ENCODE results near the gene BMPR1B.
"Not testable (repeated sequence)": the region's sequence is repeated elsewhere in the genome, so short reads cannot be mapped to it uniquely, and the experiment has no call there.

The BMPR1B gene

GRCh38 chr4:95157596-95157995 lies 399.8 kb downstream of the BMPR1B start:
- DNase-seq, result no peak

DNA sequence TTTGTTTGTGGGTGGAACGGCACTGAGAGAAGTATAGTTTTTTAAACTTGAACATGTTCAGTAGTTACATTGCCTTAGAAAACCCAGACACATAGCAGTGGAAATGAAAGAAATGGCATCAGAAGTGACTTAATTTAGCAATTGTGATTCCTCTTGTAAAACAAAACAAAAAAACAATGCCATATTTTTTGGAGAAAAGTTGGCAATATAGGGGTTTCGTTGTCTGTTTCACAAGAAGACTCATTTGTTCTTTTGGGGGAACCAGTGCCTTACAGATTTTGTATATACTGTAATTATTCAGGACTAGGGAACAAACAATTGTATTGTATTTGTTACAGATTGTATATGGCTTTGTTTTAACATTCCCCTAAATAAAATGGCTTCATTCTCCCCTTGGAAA lies 400.3 kb downstream of the BMPR1B start:
- no peak for DNase-seq

DNA sequence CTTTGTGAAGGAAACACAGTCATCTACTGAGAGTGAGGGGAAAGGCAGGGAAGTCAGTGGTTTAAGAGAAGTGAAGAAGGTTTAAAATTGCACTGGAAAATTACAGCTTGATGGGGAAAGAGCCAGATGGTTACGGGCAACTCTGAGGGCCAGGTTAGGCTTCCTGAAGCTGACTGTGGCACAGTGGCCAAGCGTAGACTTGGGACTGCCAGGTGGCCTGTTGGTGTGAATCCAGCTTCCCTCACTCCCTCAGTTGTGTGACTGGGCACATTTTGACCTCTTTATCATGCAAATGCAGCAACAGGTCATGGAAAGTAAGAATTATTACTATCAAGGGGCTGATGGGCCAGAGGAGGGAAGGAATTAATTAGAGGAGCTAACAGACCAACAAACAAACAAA lies 400.9 kb downstream of the BMPR1B start:
- DNase-seq, result no peak

- no peak for DNase-seq
Observed at GRCh38 chr4:95159384-95159783, 401.6 kb downstream of the BMPR1B start.

- DNase-seq, result no peak
Observed at GRCh38 chr4:95161781-95162469, 404.2 kb downstream of the BMPR1B start.

- DNase-seq, result no peak
Observed at GRCh38 chr4:95162867-95163266, 405.1 kb downstream of the BMPR1B start.

DNA sequence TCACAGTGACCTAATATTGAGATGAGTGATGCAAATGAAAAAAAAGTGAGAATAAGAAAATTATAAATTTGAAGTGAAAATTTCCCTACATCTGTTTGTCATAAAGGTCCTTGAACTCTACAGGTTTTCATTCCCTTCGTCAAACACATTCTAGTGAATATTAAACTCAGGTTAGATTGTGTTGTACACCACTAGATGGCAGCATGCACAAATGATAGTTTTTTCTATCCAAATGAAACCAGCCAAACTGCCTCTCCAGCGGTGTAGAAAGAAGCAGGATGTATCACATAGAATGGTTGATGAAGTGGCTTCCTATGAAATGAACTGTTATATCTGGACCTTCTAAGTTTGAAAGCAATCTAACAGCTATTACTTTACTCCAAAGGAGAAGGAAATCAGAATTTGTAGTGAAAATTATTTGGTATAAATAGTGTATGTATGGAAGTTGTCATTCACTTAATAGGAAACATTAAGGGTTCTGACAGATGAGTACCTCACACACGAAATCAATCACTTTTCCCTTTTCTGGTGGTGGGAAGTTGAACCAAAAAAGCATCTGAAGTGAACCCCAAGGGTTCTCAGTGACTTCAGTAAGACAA lies 408.3 kb downstream of the BMPR1B start:
- DNase-seq, result peak; percentile 31

- DNase-seq, result no peak
Observed at GRCh38 chr4:95167805-95168204, 410.1 kb downstream of the BMPR1B start.

GRCh38 chr4:95170176-95170575 lies 412.4 kb downstream of the BMPR1B start:
- DNase-seq, result no peak

DNA sequence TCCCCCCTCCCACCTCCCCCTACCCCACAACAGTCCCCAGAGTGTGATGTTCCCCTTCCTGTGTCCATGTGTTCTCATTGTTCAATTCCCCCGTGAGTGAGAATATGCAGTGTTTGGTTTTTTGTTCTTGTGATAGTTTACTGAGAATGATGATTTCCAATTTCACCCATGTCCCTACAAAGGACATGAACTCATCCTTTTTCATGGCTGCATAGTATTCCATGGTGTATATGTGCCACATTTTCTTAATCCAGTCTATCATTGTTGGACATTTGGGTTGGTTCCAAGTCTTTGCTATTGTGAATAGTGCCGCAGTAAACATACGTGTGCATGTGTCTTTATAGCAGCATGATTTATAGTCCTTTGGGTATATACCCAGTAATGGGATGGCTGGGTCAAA lies 413.6 kb downstream of the BMPR1B start:
- not testable (repeated sequence) for DNase-seq

DNA sequence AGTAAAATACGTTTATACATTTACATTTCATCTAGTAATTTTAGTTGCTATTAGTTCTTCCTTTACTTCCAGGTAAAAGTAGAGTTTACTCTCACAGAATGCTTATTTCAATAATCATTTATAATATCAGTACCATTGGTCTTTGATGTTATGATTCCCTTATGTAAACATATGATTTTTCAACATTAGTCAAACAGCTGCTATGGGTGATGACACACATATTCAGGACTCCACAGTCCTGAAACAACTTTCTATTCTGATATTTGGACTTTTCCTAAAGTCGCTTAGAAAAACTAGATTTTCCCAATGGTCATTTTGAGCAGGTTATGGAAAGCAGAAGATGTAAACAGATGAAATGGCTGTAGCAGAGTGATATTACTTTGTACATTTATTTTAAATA lies 421.2 kb downstream of the BMPR1B start:
- DNase-seq, result no peak

- no peak for DNase-seq
Observed at GRCh38 chr4:95180531-95181242, 422.9 kb downstream of the BMPR1B start.

DNA sequence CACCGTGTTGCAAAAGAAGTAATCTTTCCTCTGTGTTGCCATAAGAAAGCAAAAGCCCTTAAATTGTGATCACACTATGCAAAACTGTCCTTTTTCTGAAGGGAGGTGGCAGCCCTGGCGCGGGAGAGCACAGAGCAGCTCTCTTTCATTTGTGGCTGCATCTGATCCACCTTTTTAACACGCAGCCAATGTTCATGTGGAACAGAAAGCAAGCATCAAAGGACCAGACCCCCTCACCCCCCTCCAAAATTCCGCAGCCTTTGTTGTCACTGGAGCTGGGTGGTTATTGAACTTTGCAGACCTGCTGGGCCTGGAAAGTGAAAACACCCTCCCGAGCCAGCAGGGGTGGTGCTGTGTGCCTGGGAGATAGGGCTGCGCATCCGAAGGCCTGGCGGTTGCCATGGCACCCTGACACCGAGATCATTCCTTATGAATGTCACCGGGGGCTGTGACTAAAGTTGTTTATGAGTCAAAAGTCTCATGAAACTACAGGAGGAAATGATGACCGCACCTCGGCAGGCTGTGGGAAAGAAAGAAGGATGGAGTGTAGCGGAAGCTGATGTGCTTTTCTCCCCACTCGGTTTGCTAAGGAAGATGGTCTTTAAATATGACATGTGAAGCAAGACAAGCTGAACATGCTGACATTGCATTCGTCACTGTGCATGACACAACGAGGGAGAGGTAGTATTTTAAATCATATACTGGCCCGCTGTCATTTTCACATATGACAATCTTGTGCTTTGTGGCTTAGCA lies 423.7 kb downstream of the BMPR1B start:
- DNase-seq, result no peak

GRCh38 chr4:95181996-95182306 lies 424.2 kb downstream of the BMPR1B start:
- DNase-seq, result no peak

DNA sequence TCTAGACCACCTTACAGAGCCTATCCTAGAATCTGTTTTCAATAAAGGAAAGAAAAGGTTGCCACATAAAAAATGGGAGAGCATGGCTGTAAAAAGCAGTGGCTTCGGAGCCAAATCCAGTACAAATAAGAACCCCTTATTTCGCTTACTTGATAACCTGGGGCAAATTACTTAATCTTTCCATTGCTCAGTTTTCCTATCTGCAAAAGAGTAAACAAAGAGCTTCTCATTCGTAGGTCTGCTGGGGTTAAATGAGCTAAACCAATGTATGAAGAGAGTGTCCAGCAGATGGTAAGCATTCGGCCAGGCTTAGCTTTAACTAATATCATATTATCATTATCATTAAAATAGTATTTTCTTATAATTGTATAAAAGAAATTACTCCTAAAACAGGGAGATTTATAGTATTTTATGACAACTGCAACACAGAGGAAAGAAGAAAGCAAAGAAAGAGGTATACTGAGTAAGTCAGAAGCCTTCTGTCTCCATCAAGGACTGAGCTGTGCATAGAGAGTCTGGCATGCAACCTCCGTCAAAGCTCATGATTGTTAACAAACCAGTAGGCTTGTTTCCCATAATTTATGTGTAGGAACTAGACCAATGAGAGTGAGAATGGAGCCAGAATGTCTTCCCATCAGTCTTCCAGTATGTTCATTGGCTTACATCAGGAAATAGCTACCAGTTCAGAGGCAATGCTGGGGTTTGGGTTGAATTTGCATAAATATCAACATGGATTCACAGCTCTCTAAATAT lies 426.1 kb downstream of the BMPR1B start:
- DNase-seq, result no peak

DNA sequence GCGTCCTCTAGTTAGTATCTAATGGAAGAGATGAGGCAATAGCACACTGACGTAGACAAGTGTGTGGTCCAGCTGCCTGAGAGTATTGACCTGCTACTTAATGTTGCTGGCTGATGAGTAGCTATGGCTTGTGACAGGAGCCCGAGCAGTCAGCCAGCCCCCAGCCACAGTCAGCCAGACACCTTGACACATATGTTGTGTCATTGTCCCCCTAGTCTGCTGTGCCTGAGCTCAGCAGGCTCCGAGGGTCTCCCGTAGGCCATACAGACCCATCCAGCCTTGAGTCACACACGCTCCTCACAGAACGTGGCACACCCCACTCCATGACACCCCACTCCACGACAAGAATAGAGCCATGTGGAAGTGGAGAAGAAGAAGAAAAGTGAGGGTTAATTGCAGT lies 428.9 kb downstream of the BMPR1B start:
- DNase-seq, result no peak

DNA sequence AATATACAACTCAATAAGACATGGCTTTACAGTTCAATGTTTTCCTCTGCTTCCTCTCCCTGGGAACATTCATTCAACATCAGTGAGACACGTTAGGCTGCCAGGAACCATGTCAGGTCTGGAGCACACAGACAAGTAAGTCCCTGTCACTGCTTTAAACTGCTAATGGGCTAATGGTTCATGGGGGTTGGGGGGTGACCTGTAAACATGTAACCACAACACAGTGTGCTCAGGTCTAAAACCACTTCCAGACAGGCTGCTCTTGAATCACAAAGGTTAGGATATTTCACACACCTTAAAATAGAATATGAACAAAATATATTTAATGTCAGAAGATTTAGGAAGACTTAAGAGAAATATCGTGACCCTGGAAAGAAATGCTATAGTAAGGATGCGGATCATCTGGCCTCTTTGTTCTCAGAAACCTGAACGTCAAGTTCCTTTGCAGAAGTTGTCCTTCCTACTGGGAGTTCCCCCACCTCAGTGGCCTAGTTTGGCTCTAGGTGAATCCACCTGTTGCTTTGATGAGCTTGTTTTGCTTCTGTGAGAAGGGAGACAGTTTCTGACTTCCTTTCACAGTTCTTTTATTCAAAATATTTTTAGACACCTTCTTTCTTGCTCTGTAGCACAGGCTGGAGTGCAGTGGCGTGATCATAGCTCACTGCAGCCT lies 431.1 kb downstream of the BMPR1B start:
- DNase-seq, result no peak

- DNase-seq, result no peak
Observed at GRCh38 chr4:95190751-95191436, 433.1 kb downstream of the BMPR1B start.

- DNase-seq, result no peak
Observed at GRCh38 chr4:95191537-95191936, 433.8 kb downstream of the BMPR1B start.

- no peak for DNase-seq
Observed at GRCh38 chr4:95193391-95194224, 435.9 kb downstream of the BMPR1B start.

DNA sequence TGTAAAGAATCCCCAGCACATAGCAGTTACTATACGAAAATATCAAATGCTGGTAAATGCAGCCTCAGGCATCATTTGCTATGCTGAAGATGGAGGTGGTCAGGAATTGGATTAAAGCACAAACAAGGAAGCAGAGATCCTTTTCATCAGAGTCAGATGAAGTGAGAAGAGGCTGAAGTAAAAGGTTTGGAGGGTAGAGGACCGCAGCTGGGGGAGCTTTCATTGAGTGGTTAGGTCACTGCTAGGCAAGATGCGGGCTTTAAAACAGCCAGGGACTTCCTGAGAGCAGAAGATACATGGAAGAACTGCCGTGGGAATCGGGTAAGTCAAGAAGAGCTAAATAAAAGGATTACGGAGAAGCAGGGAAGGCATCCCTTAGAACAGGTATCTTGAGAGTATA lies 439.6 kb downstream of the BMPR1B start:
- no peak for DNase-seq
